SIG-M5 (cell line): ENCODE data around the gene THBD.

Experiments
- DNase-seq: peaks from one replicate; lab custom pipeline; 2025; lab: John Stamatoyannopoulos, UW

THBD gene

GRCh38 chr20:23084845-23085365 lies 35.4 kb upstream of the THBD start:
- no peak for DNase-seq

DNA sequence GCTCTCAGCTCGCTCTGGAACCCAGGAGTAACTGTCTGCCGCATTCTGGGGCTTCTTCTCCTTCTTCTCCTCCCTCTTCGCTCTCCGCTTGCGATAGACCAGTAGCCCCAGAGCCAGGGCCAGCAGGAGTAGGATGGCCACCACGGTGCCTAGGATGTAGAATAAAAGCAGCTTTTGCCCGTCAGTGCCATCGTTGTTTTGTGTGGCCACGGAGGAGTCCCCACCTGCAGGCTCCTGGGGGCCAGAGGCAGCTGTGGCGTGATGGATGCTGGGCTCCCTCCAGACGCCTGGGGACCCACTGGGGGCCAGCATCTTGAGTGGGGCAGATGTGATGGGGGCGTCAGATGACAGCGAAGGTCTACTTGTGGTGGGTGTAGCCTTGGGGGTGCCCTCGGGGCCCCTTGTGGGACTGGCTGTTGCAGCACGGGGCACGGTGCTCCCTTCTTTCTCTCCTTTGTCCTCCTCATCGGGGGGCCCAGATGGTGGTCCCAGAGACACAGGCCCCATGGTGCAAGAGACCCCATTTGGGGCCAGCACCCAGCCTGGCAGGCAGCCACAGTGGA lies 34.9 kb upstream of the THBD start:
- no peak for DNase-seq

DNA sequence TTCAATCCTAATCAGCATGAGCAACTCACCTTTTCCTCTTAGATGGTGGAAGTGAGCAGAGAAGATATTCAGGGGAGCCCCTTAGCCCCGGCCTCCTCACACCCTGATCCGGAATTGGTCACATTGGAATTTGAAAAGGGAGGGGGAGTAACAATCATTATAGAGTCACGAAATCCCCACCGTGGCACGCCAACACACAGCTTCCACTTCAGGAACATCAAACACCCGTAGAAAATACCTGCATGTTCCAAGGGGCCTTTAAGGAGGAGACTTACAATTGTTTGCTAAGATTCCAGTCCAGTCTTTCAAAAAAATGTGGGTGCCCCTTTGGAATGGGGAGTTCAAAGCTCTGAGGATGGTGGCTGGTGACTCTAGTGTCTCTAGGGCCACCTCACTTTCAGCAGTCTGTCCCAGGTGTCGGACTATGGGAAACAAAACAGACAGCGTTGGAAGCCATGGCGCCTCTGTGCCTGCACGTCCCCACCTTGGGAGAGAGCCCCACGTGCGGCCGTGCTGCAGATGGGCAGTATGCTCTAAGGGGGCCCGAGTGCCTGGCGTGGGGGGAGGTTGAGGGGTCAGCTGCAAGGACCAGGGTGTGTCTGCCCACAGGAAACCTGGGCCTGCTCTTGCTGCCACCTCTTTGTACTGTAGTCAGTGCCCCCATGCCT lies 34.2 kb upstream of the THBD start:
- no peak for DNase-seq

DNA sequence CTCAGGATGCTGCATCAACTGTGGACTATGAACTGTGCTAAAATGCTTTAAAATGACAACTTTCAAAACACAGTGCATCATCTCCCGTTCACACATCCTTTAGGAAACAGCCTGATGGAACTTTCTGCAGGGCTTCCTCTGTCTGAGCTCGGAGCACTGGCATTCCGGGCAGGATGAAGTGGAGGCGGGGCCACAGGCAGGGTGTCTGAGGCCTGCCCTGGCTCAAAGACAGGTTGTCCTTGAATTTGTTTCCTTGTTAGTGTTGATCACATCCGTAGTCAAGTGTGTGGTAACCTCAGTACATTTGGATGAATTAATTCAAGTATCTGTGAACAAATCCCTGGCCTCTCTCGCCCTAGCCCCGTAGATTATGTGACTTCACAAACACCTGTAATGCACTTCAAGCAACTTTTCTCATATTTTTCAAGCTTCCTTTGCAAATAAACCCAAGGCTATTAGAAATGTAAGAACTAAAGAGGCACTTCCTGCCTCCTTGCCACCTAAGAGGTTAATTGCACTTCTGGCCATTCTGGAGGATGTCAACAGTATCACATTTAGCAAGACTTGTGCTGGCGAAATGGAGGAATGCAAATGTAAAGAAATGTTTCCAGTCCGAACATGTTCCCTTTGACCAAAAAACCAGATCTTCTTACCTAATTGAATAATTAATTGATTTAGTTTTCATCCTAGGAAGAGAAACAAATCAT lies 33.5 kb upstream of the THBD start:
- no peak for DNase-seq

- DNase-seq, result no peak
These were observed 31.9 kb upstream of the THBD start for GRCh38 chr20:23081263-23081819.

- no peak for DNase-seq
These were observed 31.0 kb upstream of the THBD start for GRCh38 chr20:23080521-23080920.

DNA sequence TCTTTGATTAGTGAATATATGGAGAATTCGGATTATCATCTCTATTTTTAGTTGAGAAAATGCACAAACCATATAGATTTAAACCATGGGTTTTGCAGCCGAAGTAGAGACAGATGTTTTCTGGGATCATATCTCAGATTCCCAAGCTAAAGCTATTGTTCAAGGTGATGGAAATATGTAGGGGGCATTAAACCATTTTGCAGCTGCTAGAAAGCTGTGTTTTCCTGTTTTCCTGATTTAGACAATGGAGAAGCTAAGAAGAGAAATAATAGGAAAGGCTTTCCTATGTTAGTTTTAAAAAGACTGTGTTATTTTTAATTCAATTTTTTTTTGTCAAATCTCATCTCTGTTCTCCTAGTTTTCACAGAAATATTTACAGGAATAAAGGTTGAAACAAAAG lies 30.5 kb upstream of the THBD start:
- DNase-seq, result no peak

DNA sequence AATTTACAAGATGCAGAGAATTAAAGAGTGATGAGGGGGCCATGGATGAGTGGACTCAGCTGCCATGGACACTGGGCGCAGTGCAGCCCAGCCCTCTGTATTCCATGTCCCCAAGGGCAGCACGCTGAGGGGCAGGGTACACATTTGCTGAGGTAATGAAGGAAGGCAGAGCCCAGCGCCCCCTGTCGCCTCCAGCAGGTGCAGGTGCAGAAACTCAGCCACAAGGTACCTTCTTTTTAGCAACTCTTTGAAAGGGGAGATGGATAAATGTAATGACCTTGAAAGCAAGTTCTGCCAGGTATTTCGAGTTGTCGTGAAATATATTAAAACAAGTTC lies 29.5 kb upstream of the THBD start:
- DNase-seq, result no peak

DNA sequence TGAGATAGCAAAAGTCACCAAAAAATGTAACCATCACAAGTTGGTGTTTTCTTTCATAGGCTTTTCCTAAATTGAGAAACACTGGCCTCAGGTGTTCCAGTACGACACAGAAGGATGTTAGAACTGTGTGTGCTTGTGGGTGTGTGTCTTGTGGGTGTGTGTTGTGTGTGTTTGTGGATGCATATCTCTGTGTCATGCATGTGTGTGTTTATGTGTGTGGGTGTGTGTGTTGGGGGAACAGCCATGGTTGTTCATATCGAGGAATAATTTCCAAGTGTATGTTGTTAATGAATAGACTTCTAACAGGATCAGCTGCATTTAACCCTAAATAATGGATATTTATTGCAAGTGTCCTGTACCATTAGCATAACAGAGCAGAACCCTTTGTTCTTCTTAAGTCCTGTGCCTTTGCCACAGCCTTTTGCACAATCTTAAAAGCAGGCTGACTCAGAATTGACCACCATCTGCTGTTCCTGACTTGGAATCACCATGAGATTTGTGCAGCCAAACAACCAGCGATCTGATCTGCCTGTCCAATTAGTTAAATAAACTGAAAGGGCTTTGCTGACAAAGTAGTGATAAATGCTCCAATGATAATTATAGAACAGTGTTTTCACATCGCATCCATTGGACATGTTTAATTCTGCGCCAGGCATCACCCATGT lies 29.0 kb upstream of the THBD start:
- no peak for DNase-seq

DNA sequence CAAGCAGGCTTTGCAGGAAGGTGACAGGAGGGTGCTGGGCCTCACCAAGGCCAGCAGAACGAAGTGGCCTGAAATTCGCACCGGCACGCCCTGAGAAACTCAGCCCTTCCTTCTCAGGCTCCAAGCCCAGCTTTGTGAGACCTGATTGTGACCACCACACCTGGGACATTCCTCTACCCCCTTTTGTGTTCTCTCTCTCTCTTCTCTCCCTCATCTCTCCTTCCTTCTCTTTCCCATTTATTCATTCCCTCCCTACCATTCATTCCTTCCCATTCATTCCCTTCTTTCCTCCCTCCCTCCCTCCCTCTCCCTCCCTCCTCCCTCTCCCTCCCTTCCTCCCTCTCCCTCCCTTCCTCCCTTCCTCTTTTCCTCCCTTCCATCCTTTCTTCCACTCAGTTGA lies 27.8 kb upstream of the THBD start:
- no peak for DNase-seq

GRCh38 chr20:23074052-23074451 lies 24.6 kb upstream of the THBD start:
- DNase-seq, result no peak

GRCh38 chr20:23072892-23073586 lies 23.6 kb upstream of the THBD start:
- DNase-seq, result no peak

GRCh38 chr20:23071996-23072395 lies 22.5 kb upstream of the THBD start:
- DNase-seq, result no peak

GRCh38 chr20:23071398-23071797 lies 21.9 kb upstream of the THBD start:
- DNase-seq, result no peak

- DNase-seq, result no peak
These were observed 19.6 kb upstream of the THBD start for GRCh38 chr20:23069108-23069507.

DNA sequence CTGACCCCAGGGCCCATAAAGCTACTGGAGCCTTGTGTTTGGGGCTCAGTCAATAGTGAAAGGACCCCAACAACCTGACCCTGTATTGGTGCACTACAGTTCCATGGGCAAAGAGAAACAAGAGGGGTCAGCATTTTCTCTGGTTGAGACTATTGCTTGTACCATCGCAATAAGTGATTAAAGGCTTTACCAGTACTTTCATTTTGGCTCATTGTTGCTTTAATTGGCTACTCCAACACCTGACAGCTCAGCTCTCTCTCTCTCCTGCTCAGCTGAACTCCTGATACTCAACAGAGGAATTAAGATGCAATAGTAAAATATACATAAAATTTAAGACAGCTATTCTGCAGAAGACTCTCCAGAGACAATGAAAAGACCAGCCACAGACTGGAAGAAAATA lies 18.8 kb upstream of the THBD start:
- no peak for DNase-seq

DNA sequence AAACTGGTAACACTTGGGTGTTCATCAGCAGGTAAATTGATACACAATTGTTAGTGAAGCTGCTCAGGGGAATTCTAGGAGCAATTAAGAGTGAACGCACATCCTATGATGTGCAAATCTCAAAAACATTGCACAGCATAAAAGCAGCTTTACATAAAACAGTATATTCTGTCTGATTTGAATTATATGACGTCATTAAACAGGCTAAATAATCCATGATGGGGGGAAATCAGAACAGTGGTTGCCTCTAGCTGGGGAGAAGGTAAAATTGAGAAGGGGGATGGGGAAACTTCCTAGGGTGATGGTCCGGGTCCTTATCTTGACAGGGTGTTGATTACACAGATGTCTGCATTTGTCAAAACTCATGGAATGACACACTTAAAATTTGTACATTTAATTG lies 17.3 kb upstream of the THBD start:
- DNase-seq, result no peak

- DNase-seq, result no peak
These were observed 16.1 kb upstream of the THBD start for GRCh38 chr20:23065266-23066201.

DNA sequence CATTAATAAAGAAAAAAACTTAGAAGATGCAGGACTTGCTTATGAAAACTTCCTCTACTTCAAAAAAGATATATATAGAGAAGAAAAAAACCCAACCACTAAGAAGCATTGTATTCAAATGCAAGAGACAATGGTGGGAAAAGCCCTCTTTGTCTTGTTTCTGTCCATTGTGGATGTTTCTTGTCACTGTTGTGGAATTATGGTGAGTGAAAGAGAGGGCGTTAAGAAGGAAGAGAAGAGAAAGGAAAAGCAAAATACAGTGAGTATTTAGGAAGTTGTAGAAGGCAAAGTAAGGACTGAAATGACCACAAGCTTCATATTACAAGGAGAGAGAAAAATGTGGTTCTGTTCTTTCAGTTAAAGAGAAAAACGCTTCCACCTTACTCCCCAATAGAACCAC lies 14.1 kb upstream of the THBD start:
- no peak for DNase-seq

GRCh38 chr20:23063168-23063567 lies 13.7 kb upstream of the THBD start:
- DNase-seq, result no peak

DNA sequence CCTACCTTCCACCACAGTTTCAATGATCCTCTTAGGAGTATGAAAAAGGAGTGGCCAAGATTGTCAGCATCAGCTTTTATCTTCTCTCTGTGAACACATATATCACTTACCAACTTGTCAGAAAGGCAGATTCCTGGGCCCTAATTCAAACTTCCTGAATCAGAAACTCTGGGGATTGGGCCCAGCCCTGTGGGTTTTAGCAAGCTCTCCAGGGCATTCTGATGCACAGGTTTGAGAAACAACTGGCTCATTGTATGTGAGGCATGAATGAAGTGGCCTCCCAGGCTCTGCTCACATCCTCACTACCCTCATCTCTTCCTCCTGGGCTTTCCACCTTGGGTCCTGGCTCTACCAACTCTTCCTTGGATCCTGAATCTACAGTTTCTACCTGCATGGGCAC lies 13.2 kb upstream of the THBD start:
- no peak for DNase-seq
